Stimulated activated CD4-positive, alpha-beta T cell treated with anti-CD3 and anti-CD28 coated beads, Interleukin-2, amount 100 ng/mL, for 48 hours (primary cell): ENCODE data around the gene ZMIZ2.

ENCODE experiments used
- DNase-seq, 2 donors: peaks; one replicate each; pipeline ENCODE4 v3.0.0-alpha.2; 2020

Gene ZMIZ2

GRCh38 chr7:44805950-44806349, 57.3 kb downstream of the ZMIZ2 start:
- DNase-seq = no peak

- DNase-seq = no peak
Observed at GRCh38 chr7:44808914-44809393, 60.3 kb downstream of the ZMIZ2 start.

GRCh38 chr7:44811093-44811492, 62.4 kb downstream of the ZMIZ2 start:
- no peak for DNase-seq

GRCh38 chr7:44811571-44811970, 62.9 kb downstream of the ZMIZ2 start:
- DNase-seq = no peak

- DNase-seq = no peak
Observed at GRCh38 chr7:44814919-44815318, 66.3 kb downstream of the ZMIZ2 start.

GRCh38 chr7:44819292-44819691, 70.6 kb downstream of the ZMIZ2 start:
- no peak for DNase-seq
